IPS-15b (cell line): Measurements from ENCODE around the gene CRYBB2.
"Not testable (repeated sequence)": the region's sequence is repeated elsewhere in the genome, so short reads cannot be mapped to it uniquely, and the experiment has no call there.

ENCODE experiments used
- H3K27me3 ChIP-seq: one replicate; pipeline ENCODE4 v1.6.1; 2013; ENCODE audit warnings: low read length; ENCODE audit not compliant: control insufficient read depth, insufficient read depth
- H3K36me3 ChIP-seq: one replicate; pipeline ENCODE4 v1.6.1; 2013; ENCODE audit warnings: low read length; ENCODE audit not compliant: control insufficient read depth, insufficient read depth
- H3K4me1 ChIP-seq: one replicate; pipeline ENCODE4 v1.6.1; 2013; ENCODE audit warnings: mild to moderate bottlenecking, low read length; ENCODE audit not compliant: control insufficient read depth, insufficient read depth
- H3K4me3 ChIP-seq: one replicate; pipeline ENCODE4 v1.5.1; 2013; ENCODE audit warnings: low read depth, low read length
- H3K9ac ChIP-seq: one replicate; pipeline ENCODE4 v1.6.1; 2013; ENCODE audit warnings: low read depth, mild to moderate bottlenecking, low read length
- H3K9me3 ChIP-seq: one replicate; pipeline ENCODE4 v1.6.1; 2013; ENCODE audit warnings: mild to moderate bottlenecking, low read length; ENCODE audit not compliant: control insufficient read depth, insufficient read depth

CRYBB2 gene, protein sequence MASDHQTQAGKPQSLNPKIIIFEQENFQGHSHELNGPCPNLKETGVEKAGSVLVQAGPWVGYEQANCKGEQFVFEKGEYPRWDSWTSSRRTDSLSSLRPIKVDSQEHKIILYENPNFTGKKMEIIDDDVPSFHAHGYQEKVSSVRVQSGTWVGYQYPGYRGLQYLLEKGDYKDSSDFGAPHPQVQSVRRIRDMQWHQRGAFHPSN

DNA sequence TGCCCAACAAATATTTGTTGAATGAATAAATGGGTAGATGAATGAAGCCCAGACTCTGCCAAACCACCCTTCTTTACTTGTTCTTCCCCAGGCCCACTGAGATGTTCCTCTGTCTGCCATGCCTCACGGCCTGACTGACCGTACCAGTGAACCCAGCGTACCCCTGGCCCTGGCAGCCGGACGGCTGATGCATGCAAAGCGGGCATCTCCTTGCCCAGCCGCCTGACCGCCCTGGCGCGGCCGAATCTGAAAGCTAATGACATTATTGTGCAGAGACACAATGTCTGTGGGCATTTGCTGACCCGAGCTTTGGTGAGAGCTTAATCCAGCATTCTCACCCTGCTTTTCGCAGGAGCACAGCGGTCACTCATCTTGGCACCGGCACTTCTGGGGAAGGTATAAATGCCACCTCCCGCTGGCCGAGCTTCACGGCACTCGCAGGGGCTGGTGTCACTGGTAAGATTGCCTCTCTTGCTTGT lies at the start of gene CRYBB2:
CRYBB2 (plus strand) TSS at position 429 of the 479 bp plus-strand sequence. CDS start 1,791 bp downstream, outside the sequence.
- no peaks in the 10 kb centered on the region for H3K9me3 ChIP-seq
- no peak within 1 kb of the TSS for H3K4me3 ChIP-seq

GRCh38 chr22:25170426-25170980 lies 48.9 kb upstream of the CRYBB2 start:
- Histone ChIP-seq H3K36me3 (no peaks in the 10 kb centered on the region), H3K9me3 (no peaks in the 10 kb centered on the region), H3K9ac (no peak overlapping the region), H3K4me3 (no peak overlapping the region), H3K4me1 (peaks cover 5% of the 10 kb centered on the region), H3K27me3 (no peaks in the 10 kb centered on the region)

More for the DNA sequence above, at the start of gene CRYBB2:
- H3K27me3 ChIP-seq: no peaks in the 10 kb centered on the region
- H3K36me3 ChIP-seq: no peaks in the 10 kb centered on the region
- H3K9ac ChIP-seq: no peak within 1 kb of the TSS
- H3K4me1 ChIP-seq: no peaks in the 10 kb centered on the region

DNA sequence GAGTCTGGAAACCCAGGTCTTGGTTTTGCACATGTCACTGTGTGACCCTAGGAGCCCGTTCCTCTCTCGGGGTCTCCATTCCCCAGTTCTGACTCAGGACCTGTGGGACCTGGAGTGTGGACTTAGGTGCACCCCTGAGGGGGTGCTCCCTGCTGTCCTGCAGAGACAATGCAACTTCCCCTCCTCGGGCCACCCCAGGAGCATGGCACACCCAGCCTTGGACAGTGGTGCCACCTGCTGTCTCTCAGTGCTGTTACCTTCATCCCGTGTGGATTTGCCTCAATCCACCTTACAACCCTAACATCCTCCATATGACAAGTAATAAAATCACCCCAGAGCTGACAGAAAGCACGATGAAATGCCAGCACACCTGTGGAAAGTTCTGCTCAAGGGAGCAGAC lies 47.3 kb upstream of the CRYBB2 start:
- Histone ChIP-seq H3K9me3 (no peaks in the 10 kb centered on the region), H3K4me3 (no peak overlapping the region), H3K4me1 (no peaks in the 10 kb centered on the region), H3K9ac (no peak overlapping the region), H3K36me3 (no peaks in the 10 kb centered on the region), H3K27me3 (no peaks in the 10 kb centered on the region)

DNA sequence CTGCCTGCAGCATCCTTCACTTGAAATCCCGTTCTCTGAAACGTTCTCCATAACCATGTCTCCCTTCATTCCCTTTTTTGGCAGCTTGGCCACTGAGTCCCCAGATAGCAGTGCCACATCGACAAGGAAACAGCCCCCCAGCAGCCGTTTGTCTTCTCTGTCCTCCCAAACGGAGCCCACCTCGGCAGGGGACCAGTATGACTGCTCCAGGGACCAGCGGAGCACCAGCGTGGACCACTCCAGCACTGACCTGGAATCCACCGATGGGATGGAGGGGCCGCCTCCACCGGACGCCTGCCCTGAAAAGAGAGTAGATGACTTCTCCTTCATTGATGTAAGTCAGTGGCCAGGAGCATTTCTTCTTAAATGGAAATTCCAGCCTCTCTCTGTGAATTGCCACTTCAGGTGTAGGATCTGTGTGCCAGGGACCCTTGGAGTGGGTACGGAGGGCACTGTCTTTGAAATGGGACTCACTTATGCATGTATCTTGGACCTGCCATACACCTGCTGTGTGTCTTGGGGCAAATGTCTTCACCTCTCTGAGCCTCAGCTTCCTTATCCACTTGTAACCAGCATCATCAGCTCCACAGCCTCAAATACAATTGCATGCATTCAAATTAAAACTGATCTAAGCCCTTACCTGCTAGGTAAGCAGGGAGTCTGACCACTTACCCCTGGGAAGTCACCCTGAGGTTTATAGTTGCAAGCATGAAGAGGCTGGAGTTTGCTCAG lies 45.1 kb upstream of the CRYBB2 start:
- Histone ChIP-seq H3K9ac (no peak overlapping the region), H3K4me1 (no peaks in the 10 kb centered on the region), H3K9me3 (no peaks in the 10 kb centered on the region), H3K27me3 (no peaks in the 10 kb centered on the region), H3K4me3 (no peak overlapping the region), H3K36me3 (no peaks in the 10 kb centered on the region)

DNA sequence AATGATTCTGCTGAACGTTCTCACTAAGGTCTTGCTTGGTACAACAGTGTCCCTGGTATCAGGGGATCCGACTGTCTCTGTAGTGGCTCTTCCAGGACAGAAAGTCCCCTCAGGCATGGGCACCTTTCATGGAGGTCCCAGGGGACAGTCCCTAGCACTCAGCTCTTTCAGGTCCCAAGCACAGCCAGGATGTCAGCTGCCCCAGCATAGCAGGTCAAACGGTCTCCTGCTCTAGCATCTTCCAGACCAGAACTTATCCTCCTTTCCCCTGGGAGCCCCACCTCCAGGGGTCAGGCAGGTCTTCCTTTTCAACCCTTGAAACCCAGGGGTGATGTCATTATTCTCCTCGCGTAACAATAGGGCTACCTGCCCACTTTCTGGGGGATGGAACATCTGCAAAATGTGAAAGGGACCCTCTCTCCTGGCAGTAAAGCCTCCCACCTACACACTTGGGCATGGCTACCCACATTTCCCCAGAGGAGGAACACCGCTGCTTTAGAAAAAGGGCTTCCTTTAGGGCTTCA lies 44.5 kb upstream of the CRYBB2 start:
- Histone ChIP-seq H3K9me3 (no peaks in the 10 kb centered on the region), H3K4me3 (no peak overlapping the region), H3K4me1 (no peaks in the 10 kb centered on the region), H3K36me3 (no peaks in the 10 kb centered on the region), H3K27me3 (no peaks in the 10 kb centered on the region), H3K9ac (no peak overlapping the region)

DNA sequence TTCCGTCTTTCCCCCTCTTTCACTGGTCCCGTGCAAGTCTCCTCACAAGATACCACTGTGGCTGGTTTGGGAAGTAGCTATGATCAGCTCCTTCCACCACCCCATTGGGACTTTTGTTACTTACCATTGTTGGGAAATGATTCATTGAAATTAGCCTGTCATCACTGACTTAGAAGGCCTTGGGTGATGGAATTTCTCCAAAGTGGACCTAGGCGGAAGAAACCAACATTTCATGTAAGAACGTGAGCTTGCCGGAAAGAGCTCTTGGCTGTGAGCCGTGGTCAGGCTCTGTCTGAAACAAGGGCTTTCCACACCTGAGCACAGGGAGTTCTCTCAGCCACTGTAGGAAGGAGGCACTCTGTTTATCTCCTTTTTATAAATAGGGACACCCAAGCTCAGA lies 43.3 kb upstream of the CRYBB2 start:
- no peaks in the 10 kb centered on the region for H3K9me3 ChIP-seq
- H3K27me3 ChIP-seq: no peaks in the 10 kb centered on the region
- no peak overlapping the region for H3K9ac ChIP-seq
- H3K36me3 ChIP-seq: peaks cover 2% of the 10 kb centered on the region
- no peak overlapping the region for H3K4me3 ChIP-seq
- H3K4me1 ChIP-seq: no peaks in the 10 kb centered on the region

GRCh38 chr22:25176799-25177198 lies 42.6 kb upstream of the CRYBB2 start:
- no peaks in the 10 kb centered on the region for H3K27me3 ChIP-seq
- H3K9ac ChIP-seq: no peak overlapping the region
- no peaks in the 10 kb centered on the region for H3K9me3 ChIP-seq
- peaks cover 2% of the 10 kb centered on the region for H3K36me3 ChIP-seq
- no peaks in the 10 kb centered on the region for H3K4me1 ChIP-seq
- no peak overlapping the region for H3K4me3 ChIP-seq

- Histone ChIP-seq H3K4me1 (no peaks in the 10 kb centered on the region), H3K9ac (no peak overlapping the region), H3K36me3 (peaks cover 2% of the 10 kb centered on the region)
Observed at GRCh38 chr22:25177226-25177625, 42.2 kb upstream of the CRYBB2 start.

DNA sequence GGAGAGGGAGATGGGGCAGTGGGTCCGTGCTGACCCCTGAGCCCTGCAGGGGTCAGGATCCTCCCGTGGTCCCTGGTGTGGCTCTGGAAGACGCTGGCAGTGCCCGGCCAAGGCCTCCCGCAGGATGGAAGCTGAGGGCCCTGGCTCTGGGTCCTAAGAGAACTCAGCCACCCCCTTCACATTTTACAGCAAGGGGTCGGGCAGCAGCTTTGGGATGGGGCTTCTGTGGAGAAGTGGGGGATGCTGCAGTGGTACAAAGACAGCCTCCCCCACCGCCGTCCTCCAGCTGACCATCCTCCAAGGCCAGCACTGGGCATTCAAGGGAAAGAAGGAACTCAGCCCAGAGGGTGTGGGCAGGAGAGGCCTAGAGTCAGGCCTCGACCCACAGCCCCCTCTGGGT lies 41.5 kb upstream of the CRYBB2 start:
- no peaks in the 10 kb centered on the region for H3K27me3 ChIP-seq
- peaks cover 2% of the 10 kb centered on the region for H3K36me3 ChIP-seq
- H3K9ac ChIP-seq: no peak overlapping the region
- no peaks in the 10 kb centered on the region for H3K4me1 ChIP-seq
- no peak overlapping the region for H3K4me3 ChIP-seq
- H3K9me3 ChIP-seq: no peaks in the 10 kb centered on the region

More at GRCh38 chr22:25177226-25177625, 42.2 kb upstream of the CRYBB2 start:
- Histone ChIP-seq H3K27me3 (no peaks in the 10 kb centered on the region), H3K9me3 (no peaks in the 10 kb centered on the region), H3K4me3 (no peak overlapping the region)

DNA sequence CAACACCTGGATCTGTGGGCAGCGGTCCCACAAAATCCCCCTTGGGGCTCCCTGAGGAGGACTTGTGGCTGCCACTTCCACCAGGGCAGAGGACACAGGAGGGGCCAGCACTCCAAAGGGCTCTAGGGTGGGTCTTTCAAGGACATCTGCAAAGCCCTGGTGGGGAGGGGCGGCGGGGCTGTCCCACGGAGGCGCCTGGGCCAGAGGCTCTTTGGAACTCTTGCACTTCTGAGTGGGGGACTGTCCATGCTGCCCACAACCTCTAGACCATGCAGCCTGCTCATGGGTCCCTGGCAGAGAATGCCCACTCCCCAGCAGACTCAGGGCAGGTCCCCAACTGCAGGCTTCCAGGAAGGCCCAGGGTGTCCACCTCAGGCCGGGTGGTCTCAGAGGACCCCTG lies 41.1 kb upstream of the CRYBB2 start:
- not testable (repeated sequence) for H3K36me3 ChIP-seq, H3K27me3 ChIP-seq, H3K9ac ChIP-seq, H3K4me1 ChIP-seq, H3K4me3 ChIP-seq, H3K9me3 ChIP-seq

DNA sequence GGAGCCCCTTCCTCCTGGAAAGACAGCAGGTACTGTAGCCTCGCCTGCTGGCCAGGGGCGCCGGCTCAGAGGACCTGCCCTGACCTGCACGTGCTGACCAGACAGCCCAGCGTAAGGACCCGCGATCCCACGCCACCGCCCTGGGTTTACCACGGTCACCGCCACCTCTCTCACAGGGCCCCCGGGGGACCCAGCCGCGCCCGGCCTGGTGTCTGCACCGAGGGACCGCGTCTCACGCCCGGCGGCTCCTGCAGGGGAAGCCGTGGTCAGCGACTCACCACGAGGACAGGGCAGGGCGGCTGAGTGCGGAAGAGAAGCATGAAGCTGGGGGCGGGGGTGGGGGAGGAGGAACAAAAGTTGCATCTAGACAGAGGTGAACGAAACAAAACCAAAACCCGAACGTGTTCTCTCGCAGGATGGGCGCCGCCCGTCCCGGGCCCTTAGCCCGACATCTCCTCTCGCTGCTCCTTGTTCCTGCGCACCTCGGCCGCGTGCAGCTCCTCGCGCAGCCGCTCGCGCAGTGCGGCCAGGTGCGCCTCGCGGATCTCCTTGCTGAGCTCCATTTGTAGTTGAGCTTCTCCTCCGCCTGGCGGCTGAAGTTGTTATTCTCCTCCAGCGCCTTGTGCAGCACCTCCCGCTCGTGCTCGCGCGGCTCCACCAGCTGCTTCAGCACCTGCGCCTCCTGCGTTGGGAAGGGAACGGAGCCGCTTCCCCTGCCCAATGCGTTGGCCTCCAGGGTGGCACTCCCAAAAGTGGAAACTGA lies 40.4 kb upstream of the CRYBB2 start:
- not testable (repeated sequence) for H3K9ac ChIP-seq, H3K27me3 ChIP-seq, H3K36me3 ChIP-seq, H3K4me3 ChIP-seq, H3K9me3 ChIP-seq, H3K4me1 ChIP-seq
